Measurements from ENCODE around the gene ATN1. TPM values are rescaled to one million over a fixed set of nuclear protein-coding genes. Genes with fewer than 3 reads are reported as not detected.

The ATN1 gene
- total and polyA plus RNA-seq, 2 of the 4 experiments (the other 2 are of a cell fraction), result 3.4 to 58.7 TPM

- Histone ChIP-seq H3K27me3 (ENCODE audit: control insufficient read depth, insufficient read depth, low read length) (no peaks in the 10 kb centered on the region), H3K14ac (replicated peaks; ENCODE audit: low read depth, low read length) (peak overlapping the region; percentile 23), H3K4me2 (ENCODE audit: low read depth, low read length) (peak overlapping the region; percentile 66; the same call in 1 of the 2 replicates), H2BK15ac (ENCODE audit: low read depth, low read length) (peak overlapping the region; percentile 59; the same call in 1 of the 3 replicates), H2BK20ac (ENCODE audit: low read depth, low read length) (peak overlapping the region; percentile 47; the same call in 1 of the 2 replicates), H3K9me3 (ENCODE audit: control insufficient read depth, insufficient read depth, low read length) (no peaks in the 10 kb centered on the region), H3K36me3 (ENCODE audit: control insufficient read depth, insufficient read depth, low read length) (peaks cover 26% of the 10 kb centered on the region), H3K79me1 (ENCODE audit: low read depth in 1 of 2, low read length in 2 of 2) (peaks cover 11 to 33% of the 10 kb centered on the region in 2 experiments; a peak in 3 of 4 replicates), H4K20me1 (ENCODE audit: insufficient read depth, low read length) (peaks cover 17% of the 10 kb centered on the region), H4K91ac (ENCODE audit: insufficient read depth, low read depth, low read length) (peak overlapping the region; percentile 92), H3K9ac (ENCODE audit: low read depth, low read length) (peak overlapping the region; percentile 67), H3K18ac (ENCODE audit: low read depth, low read length) (peak overlapping the region; percentile 27), H2BK120ac (ENCODE audit: low read depth, low read length) (peak overlapping the region; percentile 75), H3K56ac (ENCODE audit: extremely low read depth, insufficient read depth, low read length) (peak overlapping the region; percentile 60; the same call in 1 of the 2 replicates), H3K4me1 (ENCODE audit: control insufficient read depth, insufficient read depth, low read length) (peaks cover 25% of the 10 kb centered on the region), H3K23ac (ENCODE audit: low read depth, low read length) (peak overlapping the region; percentile 92), H3K4me3 (ENCODE audit: insufficient read depth, low read depth, low read length) (no peak overlapping the region), H4K8ac (ENCODE audit: low read depth in 2 of 2, low read length in 2 of 2) (peak overlapping the region; percentile 61 to 94; a peak in 3 of 4 replicates), H2AK5ac (ENCODE audit: low read depth, low read length) (peak overlapping the region; percentile 92), H4K5ac (ENCODE audit: low read depth, low read length) (peak overlapping the region; percentile 4), H2AFZ (replicated peaks; ENCODE audit: low read length, poor library complexity) (peak overlapping the region; percentile 90), H2BK5ac (ENCODE audit: low read depth, low read length, poor library complexity, severe bottlenecking) (peak overlapping the region; percentile 89), H3K4ac (ENCODE audit: low read depth, low read length) (peak overlapping the region; percentile 98), H2AK9ac (replicated peaks; ENCODE audit: low read depth, low read length, poor library complexity) (peak overlapping the region; percentile 98), H3K9me1 (ENCODE audit: insufficient read depth, low read length) (0 out of 2 replicates have a peak, but pooled peaks cover 3% of the 10 kb centered on the region), H3K27ac (ENCODE audit: insufficient read depth, low read length) (peak overlapping the region; percentile 93)
- in situ Hi-C loops (cut with MboI; ENCODE audit: low sequenced_read_pairs) (no loop called here), dilution Hi-C loops (cut with HindIII; ENCODE audit: low sequenced_read_pairs, unreplicated experiment) (no loop called here), intact Hi-C loops (cut with micrococcal nuclease) (loop anchor here (2.0 kb wide), 1 partner anchor 52 kb away; the partner anchor contains the start of gene SPSB2)
- no TSS peak for BruUV-seq (replicated peaks)
- no peak for ATAC-seq (ENCODE audit: low read depth)
- CTCF ChIA-PET, result interaction anchor here (0.7 to 1.4 kb wide), 5 partner anchors 34 to 187 kb away, joined by 3 to 5 read pairs (median 3); partner anchors contain the start of gene SPSB2
- WGBS, 2 experiments (ENCODE audit: extremely low coverage in 2 of 2, insufficient read length in 1 of 2), result 20% methylated on average over 1 of the region's 1 CpG; no CpG with 5 or more reads in 1 of the 2 experiments
- POLR2A ChIA-PET (ENCODE audit: unreplicated experiment), result interaction anchor here (0.7 to 2.2 kb wide), 5 partner anchors 12 to 184 kb away, joined by 3 to 11 read pairs (median 3); partner anchors contain the start of genes C12orf57, C1RL, LRRC23 and RNU7-1
- no peak for TF ChIP-seq MXI1 (IDR thresholded peaks at IDR 0.05; ENCODE audit: borderline replicate concordance, low read depth, low read length)
- TF ChIP-seq, protein P1, sequence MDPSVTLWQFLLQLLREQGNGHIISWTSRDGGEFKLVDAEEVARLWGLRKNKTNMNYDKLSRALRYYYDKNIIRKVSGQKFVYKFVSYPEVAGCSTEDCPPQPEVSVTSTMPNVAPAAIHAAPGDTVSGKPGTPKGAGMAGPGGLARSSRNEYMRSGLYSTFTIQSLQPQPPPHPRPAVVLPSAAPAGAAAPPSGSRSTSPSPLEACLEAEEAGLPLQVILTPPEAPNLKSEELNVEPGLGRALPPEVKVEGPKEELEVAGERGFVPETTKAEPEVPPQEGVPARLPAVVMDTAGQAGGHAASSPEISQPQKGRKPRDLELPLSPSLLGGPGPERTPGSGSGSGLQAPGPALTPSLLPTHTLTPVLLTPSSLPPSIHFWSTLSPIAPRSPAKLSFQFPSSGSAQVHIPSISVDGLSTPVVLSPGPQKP (IDR thresholded peaks at IDR 0.05; ENCODE audit: borderline replicate concordance, low read depth, low read length), result no peak
- TF ChIP-seq FOS (IDR thresholded peaks at IDR 0.05; ENCODE audit: low read depth, low read length), result no peak
- no peak for TF ChIP-seq MAFK (IDR thresholded peaks at IDR 0.05; ENCODE audit: low read depth, low read length)
- no peak for TF ChIP-seq RFX5 (IDR thresholded peaks at IDR 0.05; ENCODE audit: low read depth, low read length)
- TF ChIP-seq POLR2A (IDR thresholded peaks at IDR 0.05; ENCODE audit: low read depth, low read length), result no peak
- TF ChIP-seq BHLHE40 (IDR thresholded peaks at IDR 0.05; ENCODE audit: low read depth, low read length), result no peak
- TF ChIP-seq SMC3 (IDR thresholded peaks at IDR 0.05; ENCODE audit: low read depth, low read length), result no peak
- TF ChIP-seq MAZ (IDR thresholded peaks at IDR 0.05; ENCODE audit: borderline replicate concordance, low read depth, low read length), result no peak
- TF ChIP-seq RAD21 (IDR thresholded peaks at IDR 0.05; ENCODE audit: low read length), result no peak
- TF ChIP-seq, protein P2, sequence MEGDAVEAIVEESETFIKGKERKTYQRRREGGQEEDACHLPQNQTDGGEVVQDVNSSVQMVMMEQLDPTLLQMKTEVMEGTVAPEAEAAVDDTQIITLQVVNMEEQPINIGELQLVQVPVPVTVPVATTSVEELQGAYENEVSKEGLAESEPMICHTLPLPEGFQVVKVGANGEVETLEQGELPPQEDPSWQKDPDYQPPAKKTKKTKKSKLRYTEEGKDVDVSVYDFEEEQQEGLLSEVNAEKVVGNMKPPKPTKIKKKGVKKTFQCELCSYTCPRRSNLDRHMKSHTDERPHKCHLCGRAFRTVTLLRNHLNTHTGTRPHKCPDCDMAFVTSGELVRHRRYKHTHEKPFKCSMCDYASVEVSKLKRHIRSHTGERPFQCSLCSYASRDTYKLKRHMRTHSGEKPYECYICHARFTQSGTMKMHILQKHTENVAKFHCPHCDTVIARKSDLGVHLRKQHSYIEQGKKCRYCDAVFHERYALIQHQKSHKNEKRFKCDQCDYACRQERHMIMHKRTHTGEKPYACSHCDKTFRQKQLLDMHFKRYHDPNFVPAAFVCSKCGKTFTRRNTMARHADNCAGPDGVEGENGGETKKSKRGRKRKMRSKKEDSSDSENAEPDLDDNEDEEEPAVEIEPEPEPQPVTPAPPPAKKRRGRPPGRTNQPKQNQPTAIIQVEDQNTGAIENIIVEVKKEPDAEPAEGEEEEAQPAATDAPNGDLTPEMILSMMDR (conservative IDR thresholded peaks at IDR 0.05; ENCODE audit: low read depth, low read length), result no peak
- TF ChIP-seq CHD1 (IDR thresholded peaks at IDR 0.05; ENCODE audit: low read depth, low read length), result no peak
- no peak for TF ChIP-seq CEBPB (IDR thresholded peaks at IDR 0.05; ENCODE audit: low read depth, low read length)
- no peak for TF ChIP-seq NFE2L2 (IDR thresholded peaks at IDR 0.05; ENCODE audit: low read depth, low read length)
- TF ChIP-seq RCOR1 (IDR thresholded peaks at IDR 0.05; ENCODE audit: insufficient replicate concordance, low read length), result no peak
- TF ChIP-seq, protein P3, sequence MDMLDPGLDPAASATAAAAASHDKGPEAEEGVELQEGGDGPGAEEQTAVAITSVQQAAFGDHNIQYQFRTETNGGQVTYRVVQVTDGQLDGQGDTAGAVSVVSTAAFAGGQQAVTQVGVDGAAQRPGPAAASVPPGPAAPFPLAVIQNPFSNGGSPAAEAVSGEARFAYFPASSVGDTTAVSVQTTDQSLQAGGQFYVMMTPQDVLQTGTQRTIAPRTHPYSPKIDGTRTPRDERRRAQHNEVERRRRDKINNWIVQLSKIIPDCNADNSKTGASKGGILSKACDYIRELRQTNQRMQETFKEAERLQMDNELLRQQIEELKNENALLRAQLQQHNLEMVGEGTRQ (IDR thresholded peaks at IDR 0.05; ENCODE audit: low read depth, low read length), result no peak
- no peak for DNase-seq
Measured at GRCh38 chr12:6925239-6925539, 2.6 kb upstream of the ATN1 start.

Data from IMR-90 (cell line).